K562 (cell line): Measurements from ENCODE around the gene POLR1B. TPM values are rescaled to one million over a fixed set of nuclear protein-coding genes. Genes with fewer than 3 reads are reported as not detected.

Source experiments
- BRF1 ChIP-seq: IDR thresholded peaks from 3 replicates; pipeline ENCODE4 v1.6.1; 2011; ENCODE audit warnings: borderline replicate concordance, mild to moderate bottlenecking; ENCODE audit not compliant: insufficient read length; ENCODE audit errors: extremely low read depth
- DPF2 ChIP-seq: fragments of 450-650 bp; IDR thresholded peaks from 2 replicates; pipeline ENCODE4 v1.6.1; 2016
- E2F5 ChIP-seq: sonication (generic); formaldehyde crosslinking; IDR thresholded peaks from 2 replicates; pipeline ENCODE4 v1.8.0; 2022; ENCODE audit warnings: mild to moderate bottlenecking, missing genetic modification reagents
- ELF4 ChIP-seq: fragments of 450-650 bp; formaldehyde crosslinking; IDR thresholded peaks from 2 replicates; pipeline ENCODE4 v1.4.0; 2022; ENCODE audit warnings: missing genetic modification characterization
- EWSR1 ChIP-seq: fragments of 450-650 bp; IDR thresholded peaks from 2 replicates; pipeline ENCODE4 v1.6.1; 2018; ENCODE audit warnings: borderline replicate concordance, mild to moderate bottlenecking, low read depth, moderate library complexity; ENCODE audit not compliant: partially characterized antibody
- GABPA ChIP-seq: fragments of 200-800 bp; sonication (Bioruptor generic); conservative IDR thresholded peaks from 2 replicates; pipeline ENCODE4 v1.6.1; 2016; ENCODE audit warnings: low read depth, missing genetic modification characterization, missing compliant biosample characterization
- MTA1 ChIP-seq: fragments of 450-650 bp; IDR thresholded peaks from 2 replicates; pipeline ENCODE4 v1.6.1; 2017; ENCODE audit warnings: borderline replicate concordance
- MTF1 ChIP-seq: fragments of 250-450 bp; sonication (Bioruptor Pico); IDR thresholded peaks from 2 replicates; pipeline ENCODE4 v1.9.0; 2021; ENCODE audit warnings: moderate library complexity, mild to moderate bottlenecking, inconsistent platforms, borderline replicate concordance
- POLR2H ChIP-seq: IDR thresholded peaks from 2 replicates; pipeline ENCODE4 v1.6.1; 2016; ENCODE audit warnings: missing genetic modification characterization, low read depth, mild to moderate bottlenecking, control low read depth, missing compliant biosample characterization, moderate library complexity
- RAD51 ChIP-seq: fragments of 450-650 bp; IDR thresholded peaks from 2 replicates; pipeline ENCODE4 v1.7.1; 2016; ENCODE audit warnings: low read depth, mild to moderate bottlenecking, borderline replicate concordance
- TAL1 ChIP-seq: fragments of 450-650 bp; IDR thresholded peaks from 2 replicates; pipeline ENCODE4 v1.6.1; 2016; ENCODE audit warnings: mild to moderate bottlenecking
- ZBTB2 ChIP-seq: fragments of 450-650 bp; IDR thresholded peaks from 2 replicates; pipeline ENCODE4 v1.6.1; 2016; ENCODE audit warnings: antibody characterized with exemption
- ZC3H4 ChIP-seq: sonication (generic); formaldehyde crosslinking; IDR thresholded peaks from 2 replicates; pipeline ENCODE4 v1.9.0; 2021; ENCODE audit warnings: missing genetic modification reagents, borderline replicate concordance
- ZNF253 ChIP-seq: fragments of 250-450 bp; sonication (Bioruptor Pico); conservative IDR thresholded peaks from 2 replicates; pipeline ENCODE4 v1.6.1; 2021; ENCODE audit warnings: mild to moderate bottlenecking
- ZNF263 ChIP-seq: sonication (generic); formaldehyde crosslinking; IDR thresholded peaks from 2 replicates; pipeline ENCODE4 v1.8.0; 2022; ENCODE audit warnings: mild to moderate bottlenecking, missing genetic modification reagents, borderline replicate concordance
- ZNF444 ChIP-seq: fragments of 250-450 bp; sonication (Bioruptor Pico); IDR thresholded peaks from 2 replicates; pipeline ENCODE4 v1.4.0; 2020; ENCODE audit warnings: mild to moderate bottlenecking, moderate library complexity
- ZNF57 ChIP-seq: fragments of 450-650 bp; formaldehyde crosslinking; IDR thresholded peaks from 2 replicates; pipeline ENCODE4 v1.4.0; 2020; ENCODE audit warnings: mild to moderate bottlenecking, moderate library complexity
- polyA plus RNA-seq, 8 experiments: library from polyadenylated mRNA; depleted of rRNA in 4 of 8; stranded (reverse) in 5 of 8; unstranded in 3 of 8; fragments of >200 nt; fragmentation: Nextera tagmentation in 2 of 8; fragmentation: Illumina TruSeq in 1 of 8; extraction: Ambion mirVana in 2 of 8; extraction: Trizol in 1 of 8; gene quantifications; 2 replicates each; pipeline versions ENCODE4 v1.2.1 to v1.2.3, GENCODE V29; 2011 to 2014; ENCODE audit warnings: inconsistent platforms in 1 of 8, missing spikeins in 1 of 8
- total RNA-seq, 7 experiments: library from RNA; depleted of rRNA in 6 of 7; stranded (reverse); fragments of >200 nt in 6 of 7; fragmentation: Illumina TruSeq in 2 of 7; extraction: Trizol in 2 of 7; gene quantifications; 2 replicates each; pipeline versions ENCODE4 v1.2.1 to v1.2.3, GENCODE V29; 2011 to 2021; ENCODE audit warnings: low replicate concordance in 1 of 7
- TF ChIP-seq, protein P1 (sequence below): fragments of 450-650 bp; IDR thresholded peaks from 2 replicates; pipeline ENCODE4 v1.6.1; 2016; ENCODE audit warnings: missing biosample characterization, missing genetic modification characterization

The POLR1B gene
- total and polyA plus RNA-seq, 9 of the 15 experiments (the other 6 are each of a cell fraction or from before 2014, with no cell fraction given), result 19.8 to 55.1 (median 40.2) TPM

DNA sequence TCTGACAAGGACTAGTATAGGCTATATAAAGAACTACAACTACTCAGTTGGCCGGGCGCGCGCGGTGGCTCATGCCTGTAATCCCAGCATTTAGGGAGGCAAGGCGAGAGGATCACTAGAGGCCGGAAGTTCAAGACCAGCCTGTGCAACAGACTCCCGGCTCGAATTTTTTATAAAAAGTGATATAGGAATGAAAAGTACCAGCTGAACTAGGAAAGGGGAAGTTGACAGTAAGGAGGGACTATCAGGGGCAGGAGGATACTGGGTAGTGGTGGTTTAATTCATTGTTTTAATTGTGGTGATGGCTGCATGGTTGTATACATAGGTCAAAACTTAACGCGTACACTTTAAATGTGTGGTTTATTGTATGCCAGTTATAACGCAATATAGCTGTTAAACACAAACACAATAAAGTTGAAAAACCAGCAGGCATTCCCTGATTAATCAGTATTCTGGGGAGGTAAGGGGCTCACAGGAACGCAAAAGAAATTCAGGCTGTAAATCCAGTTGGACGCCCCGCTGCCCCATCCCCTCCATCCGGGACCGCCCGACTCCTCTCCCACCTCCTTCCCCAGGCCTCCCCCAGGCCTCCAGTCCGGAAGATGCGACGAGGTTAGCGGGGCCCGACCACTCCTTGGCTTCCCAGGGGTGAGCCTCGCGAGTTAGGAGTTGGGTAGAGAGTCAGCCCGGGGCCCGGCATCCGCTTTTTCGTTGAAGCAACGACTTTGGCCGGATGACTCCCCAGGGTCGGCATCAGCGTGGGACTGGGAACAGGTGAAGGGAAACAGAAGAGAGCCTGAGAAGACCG, 746 bp upstream of the POLR1B start (continued):
- TF ChIP-seq ZBTB2 (no peak), MTA1 (no peak), E2F5 (CRISPR knock-in tag) (no peak), ZNF253 (CRISPR knock-in tag) (no peak), DPF2 (no peak), RAD51 (no peak), ZC3H4 (CRISPR knock-in tag) (no peak), MTF1 (CRISPR knock-in tag) (no peak), ELF4 (CRISPR knock-in tag) (no peak), POLR2H (peak; percentile 97), ZNF263 (CRISPR knock-in tag) (no peak), GABPA (tag) (no peak), ZNF444 (CRISPR knock-in tag) (no peak), BRF1 (no peak), TAL1 (no peak), EWSR1 (no peak), ZNF57 (CRISPR knock-in tag) (no peak)
- TF ChIP-seq, protein P1, sequence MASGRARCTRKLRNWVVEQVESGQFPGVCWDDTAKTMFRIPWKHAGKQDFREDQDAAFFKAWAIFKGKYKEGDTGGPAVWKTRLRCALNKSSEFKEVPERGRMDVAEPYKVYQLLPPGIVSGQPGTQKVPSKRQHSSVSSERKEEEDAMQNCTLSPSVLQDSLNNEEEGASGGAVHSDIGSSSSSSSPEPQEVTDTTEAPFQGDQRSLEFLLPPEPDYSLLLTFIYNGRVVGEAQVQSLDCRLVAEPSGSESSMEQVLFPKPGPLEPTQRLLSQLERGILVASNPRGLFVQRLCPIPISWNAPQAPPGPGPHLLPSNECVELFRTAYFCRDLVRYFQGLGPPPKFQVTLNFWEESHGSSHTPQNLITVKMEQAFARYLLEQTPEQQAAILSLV (tag), result no peak
